Mucosa of rectum (tissue), 2 donors: ENCODE data around the gene SLC20A1.

ENCODE experiments used
- H3K27ac ChIP-seq, 2 donors: one replicate each; pipeline ENCODE4 v1.7.0; 2013; ENCODE audit warnings: inconsistent platforms in 2 of 2, low read depth in 2 of 2, low read length in 2 of 2
- H3K27me3 ChIP-seq, 2 donors: one replicate each; pipeline ENCODE4 v1.7.0; 2013; ENCODE audit warnings: low read length in 2 of 2; ENCODE audit not compliant: control insufficient read depth in 2 of 2, insufficient read depth in 2 of 2
- H3K36me3 ChIP-seq, 2 donors: one replicate each; pipeline ENCODE4 v1.7.0; 2013; ENCODE audit warnings: low read length in 2 of 2; ENCODE audit not compliant: control insufficient read depth in 2 of 2, insufficient read depth in 2 of 2
- H3K4me1 ChIP-seq, 2 donors: one replicate each; pipeline ENCODE4 v1.7.0; 2013; ENCODE audit warnings: low read length in 2 of 2, mild to moderate bottlenecking in 1 of 2; ENCODE audit not compliant: control insufficient read depth in 2 of 2, insufficient read depth in 2 of 2
- H3K4me3 ChIP-seq, 2 donors: one replicate each; pipeline ENCODE4 v1.7.0; 2013; ENCODE audit warnings: low read length in 2 of 2
- H3K9ac ChIP-seq, 2 donors: one replicate each; pipeline ENCODE4 v1.7.0; 2013; ENCODE audit warnings: low read length in 2 of 2, low read depth in 1 of 2, mild to moderate bottlenecking in 1 of 2
- H3K9me3 ChIP-seq, 2 donors: one replicate each; pipeline ENCODE4 v1.7.0; 2013; ENCODE audit warnings: low read length in 2 of 2; ENCODE audit not compliant: control insufficient read depth in 2 of 2
- donor health status: healthy.
- donor health status: Normal muscosa, but diverticular disease.

Gene SLC20A1

DNA sequence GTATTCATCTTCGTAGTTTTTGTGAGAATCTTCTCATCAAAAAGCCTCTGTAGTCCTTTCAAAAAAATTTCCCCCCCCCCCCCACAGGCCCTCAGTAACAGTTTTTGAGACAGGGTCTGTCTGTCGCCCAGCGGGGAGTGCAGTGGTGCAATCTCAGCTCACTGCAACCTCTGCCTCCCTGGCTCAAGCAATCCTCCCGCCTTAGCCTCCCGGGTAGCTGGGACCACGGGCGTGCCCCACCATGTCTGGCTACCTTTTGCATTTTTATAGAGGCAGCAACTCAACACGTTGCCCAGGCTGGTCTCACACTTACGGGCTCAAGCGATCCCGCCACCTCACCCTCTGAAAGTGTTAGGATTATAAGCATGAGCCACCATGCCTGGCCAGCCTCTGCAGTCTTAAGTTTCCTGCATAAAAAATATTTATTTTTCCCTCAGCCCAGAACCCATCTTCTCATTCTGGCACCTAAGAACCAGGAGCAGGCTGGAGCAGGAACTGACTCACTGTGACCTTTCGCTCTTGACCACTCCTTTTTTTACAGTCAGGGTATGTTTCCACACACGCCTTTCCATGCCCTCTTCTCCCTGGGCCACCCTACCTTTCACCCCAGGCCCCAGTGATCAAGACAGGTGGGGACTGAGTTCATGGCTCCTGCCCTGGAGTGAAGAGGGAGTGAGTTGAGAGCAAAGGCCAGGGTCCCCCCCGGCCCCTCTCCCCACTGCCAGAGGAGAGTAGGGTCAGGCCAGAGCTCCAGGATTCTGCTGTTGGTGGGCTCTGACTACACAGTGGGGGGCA is 42.5 kb downstream of the SLC20A1 start:
- H3K9ac ChIP-seq: no peak overlapping the region
- no peaks in the 10 kb centered on the region for H3K36me3 ChIP-seq

DNA sequence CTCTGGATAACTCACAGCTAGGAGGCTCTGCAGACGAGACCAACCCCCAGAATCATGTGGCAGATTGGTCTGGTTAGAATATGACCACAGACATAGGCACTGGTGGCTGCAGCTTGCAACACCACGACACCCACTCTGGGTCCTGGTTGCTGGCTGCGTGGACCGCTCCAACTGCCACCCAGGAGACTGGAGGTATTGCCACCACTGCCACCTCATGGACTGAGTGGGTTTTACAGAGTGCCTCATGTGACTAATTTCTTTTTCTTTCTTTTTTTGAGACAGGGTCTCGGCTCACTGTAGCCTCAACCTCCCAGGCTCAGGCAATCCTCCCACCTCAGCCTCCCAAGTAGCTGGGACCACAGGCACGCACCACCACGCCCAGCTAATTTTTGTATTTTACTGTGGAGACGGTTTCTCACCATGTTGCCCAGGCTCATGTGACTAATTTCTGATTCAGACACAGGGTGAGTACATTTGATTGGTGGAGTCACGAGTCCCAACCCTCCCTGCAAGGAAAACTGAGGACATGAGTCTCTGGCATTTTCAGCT is 45.2 kb downstream of the SLC20A1 start:
- Histone ChIP-seq H3K27ac (peak overlapping the region; percentile 11 to 25), H3K36me3 (no peaks in the 10 kb centered on the region), H3K9me3 (no peaks in the 10 kb centered on the region), H3K4me1 (peaks cover 7 to 32% of the 10 kb centered on the region in 2 donors), H3K9ac (peak overlapping the region; percentile 9 to 58), H3K4me3 (peak overlapping the region in 1 of 2 donors; percentile 41), H3K27me3 (no peaks in the 10 kb centered on the region)

More for the DNA sequence above, 42.5 kb downstream of the SLC20A1 start:
- Histone ChIP-seq H3K27ac (peak overlapping the region; percentile 55 to 71), H3K4me1 (peaks cover 7 to 32% of the 10 kb centered on the region in 2 donors), H3K4me3 (no peak overlapping the region), H3K9me3 (no peaks in the 10 kb centered on the region), H3K27me3 (no peaks in the 10 kb centered on the region)

DNA sequence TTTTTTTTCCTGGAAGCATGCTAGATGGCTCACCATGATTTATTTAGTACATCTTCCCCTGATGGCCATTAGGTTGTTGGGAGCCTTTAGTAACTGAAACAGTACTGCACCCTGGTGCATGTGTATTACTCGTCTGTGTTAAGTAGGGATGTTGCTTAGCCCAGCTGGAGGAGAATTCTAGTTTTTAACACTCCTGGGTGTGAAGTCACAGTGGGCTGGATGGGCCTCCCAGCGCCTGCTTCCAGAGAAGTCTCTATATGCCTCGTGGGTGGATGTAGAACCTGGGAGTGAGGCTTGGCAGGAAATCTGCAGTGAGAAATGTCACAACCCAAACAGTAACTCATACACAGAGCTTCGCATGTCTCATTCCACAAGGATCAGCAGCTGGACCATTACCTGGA is 46.1 kb downstream of the SLC20A1 start:
- H3K4me3 ChIP-seq: no peak overlapping the region
- no peaks in the 10 kb centered on the region for H3K9me3 ChIP-seq
- peak overlapping the region; percentile 63 to 69 for H3K27ac ChIP-seq
- H3K27me3 ChIP-seq: no peaks in the 10 kb centered on the region
- no peaks in the 10 kb centered on the region for H3K36me3 ChIP-seq
- H3K4me1 ChIP-seq: peaks cover 5 to 30% of the 10 kb centered on the region in 2 donors
- no peak overlapping the region for H3K9ac ChIP-seq

DNA sequence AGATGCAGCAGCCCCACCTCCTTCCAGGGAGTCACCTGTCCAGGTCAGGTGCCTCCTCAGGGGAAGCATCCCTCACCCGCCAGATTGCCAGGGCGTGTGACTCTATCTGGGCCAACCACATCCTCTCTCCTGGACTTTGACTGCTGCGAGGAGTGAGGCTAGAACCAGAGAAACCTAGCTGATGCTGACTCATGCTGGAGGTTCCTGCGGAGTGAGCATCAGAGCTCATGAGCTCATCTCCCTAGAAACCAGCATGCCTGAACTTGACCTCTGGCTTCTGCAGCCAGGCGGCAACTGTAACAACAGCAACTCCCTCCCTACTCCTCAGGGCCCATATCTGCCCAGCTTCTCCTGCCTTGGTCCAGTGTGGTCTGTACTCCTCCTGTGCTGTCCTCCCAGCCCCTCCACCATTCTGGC is 46.8 kb downstream of the SLC20A1 start:
- H3K9me3 ChIP-seq: no peaks in the 10 kb centered on the region
- H3K4me3 ChIP-seq: no peak overlapping the region
- H3K9ac ChIP-seq: no peak overlapping the region
- peaks cover 5 to 30% of the 10 kb centered on the region in 2 donors for H3K4me1 ChIP-seq
- H3K27me3 ChIP-seq: no peaks in the 10 kb centered on the region
- H3K27ac ChIP-seq: peak overlapping the region; percentile 63 to 69
- H3K36me3 ChIP-seq: no peaks in the 10 kb centered on the region

DNA sequence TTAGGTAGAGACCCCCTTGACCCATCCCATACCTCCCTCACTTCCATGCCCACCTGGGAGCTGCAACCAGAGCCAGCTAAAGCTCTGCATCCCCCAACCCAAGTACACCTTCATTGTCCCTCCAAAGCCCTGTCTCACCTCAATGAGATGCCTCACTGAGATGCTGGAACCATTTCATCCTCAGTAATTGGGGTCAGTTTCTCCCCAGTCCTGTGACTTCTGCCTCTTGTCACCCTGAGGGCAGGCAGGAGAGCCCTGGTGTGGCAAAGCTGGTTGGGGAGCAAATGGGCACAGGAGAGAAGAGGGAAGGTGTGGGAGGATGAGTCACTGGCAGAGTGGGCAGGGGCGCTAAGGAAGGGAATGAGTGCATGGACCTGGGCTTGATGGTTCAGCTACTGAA is 47.2 kb downstream of the SLC20A1 start:
- Histone ChIP-seq H3K9me3 (no peaks in the 10 kb centered on the region), H3K4me1 (peaks cover 5 to 30% of the 10 kb centered on the region in 2 donors), H3K9ac (no peak overlapping the region), H3K27me3 (no peaks in the 10 kb centered on the region), H3K27ac (peak overlapping the region; percentile 38 to 69), H3K36me3 (no peaks in the 10 kb centered on the region), H3K4me3 (no peak overlapping the region)

DNA sequence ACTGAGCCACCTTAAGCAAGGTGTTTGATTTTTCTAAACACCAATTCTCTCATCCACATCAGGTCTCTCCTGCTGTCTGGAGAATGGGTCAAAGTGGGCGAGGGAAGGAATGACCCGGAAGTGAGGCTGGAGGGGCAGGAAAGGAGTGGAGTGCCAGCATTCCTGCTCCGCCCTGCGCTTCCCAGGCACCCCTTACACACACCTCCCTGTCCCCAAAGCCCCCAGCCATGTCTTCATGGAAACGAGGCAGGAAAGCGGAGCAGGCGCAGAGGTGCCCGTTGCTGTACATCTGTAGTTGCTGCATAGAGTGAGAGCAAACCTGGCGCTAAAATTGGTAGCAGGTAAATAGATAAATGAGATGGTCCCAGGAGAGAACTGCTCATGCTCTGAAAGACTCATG is 47.9 kb downstream of the SLC20A1 start:
- no peaks in the 10 kb centered on the region for H3K36me3 ChIP-seq
- H3K4me3 ChIP-seq: no peak overlapping the region
- H3K4me1 ChIP-seq: peaks cover 5 to 25% of the 10 kb centered on the region in 2 donors
- no peak overlapping the region for H3K27ac ChIP-seq
- H3K9me3 ChIP-seq: no peaks in the 10 kb centered on the region
- no peak overlapping the region for H3K9ac ChIP-seq
- no peaks in the 10 kb centered on the region for H3K27me3 ChIP-seq

DNA sequence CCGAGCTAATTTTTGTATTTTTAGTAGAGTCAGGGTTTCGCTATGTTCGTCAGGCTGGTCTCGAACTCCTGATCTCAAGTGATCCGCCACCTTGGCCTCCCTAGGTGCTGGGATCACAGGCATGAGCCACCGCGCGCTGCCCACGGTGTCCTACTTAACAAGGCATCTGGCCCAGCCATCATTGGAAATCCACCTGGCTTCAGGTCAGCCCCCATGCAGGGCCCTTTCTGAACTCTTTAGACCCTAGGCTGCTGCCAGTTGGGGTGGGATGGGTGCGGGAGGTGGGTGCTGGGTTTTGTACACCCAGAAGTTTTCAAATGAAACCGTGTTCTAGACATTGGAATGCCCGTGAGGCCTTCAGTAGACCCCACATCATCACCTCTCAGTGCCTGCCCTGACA is 48.4 kb downstream of the SLC20A1 start:
- Histone ChIP-seq H3K36me3 (no peaks in the 10 kb centered on the region), H3K4me3 (no peak overlapping the region), H3K9ac (no peak overlapping the region), H3K9me3 (no peaks in the 10 kb centered on the region), H3K27ac (no peak overlapping the region), H3K27me3 (no peaks in the 10 kb centered on the region), H3K4me1 (peaks cover 5 to 19% of the 10 kb centered on the region in 2 donors)

DNA sequence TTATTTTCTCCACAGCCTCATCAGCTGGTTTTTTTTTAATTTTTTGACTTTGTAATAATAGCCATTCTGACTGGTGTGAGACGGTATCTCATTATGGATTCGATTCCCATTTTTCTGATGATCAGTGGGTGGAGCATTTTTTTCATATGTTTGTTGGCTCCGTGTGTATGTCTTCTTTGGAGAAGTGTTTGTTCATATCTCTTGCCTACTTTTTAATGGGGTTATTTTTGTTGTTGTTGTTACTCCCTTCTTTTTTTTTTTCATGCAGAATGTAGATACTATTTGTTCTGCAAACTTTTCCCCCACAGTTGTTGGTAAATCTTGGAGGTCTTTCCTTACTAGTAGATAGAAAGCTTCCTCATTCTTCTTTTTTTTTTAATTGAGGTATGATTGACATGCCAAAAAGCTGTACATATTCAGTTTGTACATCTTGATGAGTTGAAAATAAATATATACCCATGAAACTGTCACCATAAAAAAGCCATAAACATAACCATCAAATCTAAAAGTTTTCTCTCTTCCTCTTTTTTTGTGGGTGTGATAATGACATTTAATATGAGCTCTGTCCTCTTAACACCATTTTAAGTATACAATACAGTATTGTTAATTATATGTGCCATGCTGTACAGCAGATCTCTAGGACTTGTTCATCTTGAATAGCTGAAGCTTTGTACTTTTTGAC is 53.2 kb downstream of the SLC20A1 start:
- Histone ChIP-seq H3K36me3 (no peaks in the 10 kb centered on the region), H3K4me1 (no peaks in the 10 kb centered on the region), H3K27me3 (no peaks in the 10 kb centered on the region), H3K9me3 (no peaks in the 10 kb centered on the region), H3K4me3 (no peak overlapping the region), H3K27ac (peak overlapping the region; percentile 17 to 51), H3K9ac (no peak overlapping the region)

DNA sequence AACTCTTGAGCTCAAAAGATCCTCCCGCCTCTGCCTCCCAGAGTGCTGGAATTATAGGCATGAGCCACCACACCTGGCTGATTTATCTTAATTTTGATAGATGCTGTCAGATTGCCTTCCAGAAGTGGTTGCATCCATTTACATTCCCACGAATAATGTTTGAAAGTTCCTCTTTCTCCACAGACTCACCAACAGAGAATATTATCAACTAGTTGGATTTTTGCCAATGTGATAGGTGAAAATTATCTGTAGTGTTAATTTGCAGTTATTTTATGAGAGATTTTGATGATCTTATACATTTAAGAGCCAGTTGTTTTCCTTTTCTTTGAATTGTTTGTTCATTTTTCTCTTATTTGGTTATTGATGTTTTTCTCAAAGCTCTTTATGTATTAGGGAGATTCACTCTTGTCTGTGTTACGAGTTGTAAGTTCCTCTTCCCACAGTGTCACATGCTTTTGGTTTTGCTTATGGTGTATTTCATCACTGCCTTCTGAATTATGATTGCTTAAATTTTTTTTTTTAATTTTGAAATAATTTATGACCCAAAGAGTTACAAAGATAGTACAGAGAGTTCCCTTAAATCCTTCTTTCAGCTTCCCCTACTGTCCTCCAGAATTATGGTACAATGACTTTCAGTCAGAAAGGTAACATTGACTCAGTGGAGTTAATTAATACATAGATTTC is 54.4 kb downstream of the SLC20A1 start:
- peak overlapping the region; percentile 17 to 51 for H3K27ac ChIP-seq
- no peak overlapping the region for H3K4me3 ChIP-seq
- H3K27me3 ChIP-seq: no peaks in the 10 kb centered on the region
- H3K36me3 ChIP-seq: no peaks in the 10 kb centered on the region
- H3K9ac ChIP-seq: no peak overlapping the region
- no peaks in the 10 kb centered on the region for H3K4me1 ChIP-seq
- no peaks in the 10 kb centered on the region for H3K9me3 ChIP-seq

DNA sequence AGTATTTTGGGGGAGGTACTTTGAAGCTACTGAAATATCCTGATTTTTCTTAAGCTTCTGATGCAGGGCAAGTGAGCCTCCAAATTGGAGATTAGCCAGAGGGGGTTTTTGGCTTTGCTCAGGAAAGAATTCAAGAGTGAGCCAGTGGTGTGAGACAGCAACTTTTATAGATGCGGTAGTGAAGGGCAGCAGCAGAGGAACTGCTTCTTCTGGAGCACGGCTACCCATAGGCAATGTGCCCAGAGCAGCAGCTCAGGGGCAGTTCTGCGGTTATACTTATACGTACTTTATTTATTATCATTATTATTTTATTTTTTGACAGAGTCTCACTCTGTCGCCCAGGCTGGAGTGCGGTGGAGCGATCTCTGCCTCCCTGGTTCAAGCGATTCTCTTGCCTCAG is 55.3 kb downstream of the SLC20A1 start:
- H3K4me3 ChIP-seq: no peak overlapping the region
- no peaks in the 10 kb centered on the region for H3K36me3 ChIP-seq
- no peaks in the 10 kb centered on the region for H3K4me1 ChIP-seq
- H3K27ac ChIP-seq: peak overlapping the region in 1 of 2 donors; percentile 7
- no peaks in the 10 kb centered on the region for H3K27me3 ChIP-seq
- H3K9ac ChIP-seq: no peak overlapping the region
- no peaks in the 10 kb centered on the region for H3K9me3 ChIP-seq
